Stimulated activated CD4-positive, alpha-beta T cell treated with anti-CD3 and anti-CD28 coated beads, Interleukin-4, amount 100 ng/mL, for 1 hour (primary cell): Measurements from ENCODE around the gene ASCC2.
A peak's percentile ranks its signal among the peaks of the same experiment; 100 is the strongest.
"Not testable (repeated sequence)": the region's sequence is repeated elsewhere in the genome, so short reads cannot be mapped to it uniquely, and the experiment has no call there.

Experiments
- DNase-seq: peaks from one replicate; pipeline ENCODE4 v3.0.0-alpha.2; 2020

The ASCC2 gene, protein sequence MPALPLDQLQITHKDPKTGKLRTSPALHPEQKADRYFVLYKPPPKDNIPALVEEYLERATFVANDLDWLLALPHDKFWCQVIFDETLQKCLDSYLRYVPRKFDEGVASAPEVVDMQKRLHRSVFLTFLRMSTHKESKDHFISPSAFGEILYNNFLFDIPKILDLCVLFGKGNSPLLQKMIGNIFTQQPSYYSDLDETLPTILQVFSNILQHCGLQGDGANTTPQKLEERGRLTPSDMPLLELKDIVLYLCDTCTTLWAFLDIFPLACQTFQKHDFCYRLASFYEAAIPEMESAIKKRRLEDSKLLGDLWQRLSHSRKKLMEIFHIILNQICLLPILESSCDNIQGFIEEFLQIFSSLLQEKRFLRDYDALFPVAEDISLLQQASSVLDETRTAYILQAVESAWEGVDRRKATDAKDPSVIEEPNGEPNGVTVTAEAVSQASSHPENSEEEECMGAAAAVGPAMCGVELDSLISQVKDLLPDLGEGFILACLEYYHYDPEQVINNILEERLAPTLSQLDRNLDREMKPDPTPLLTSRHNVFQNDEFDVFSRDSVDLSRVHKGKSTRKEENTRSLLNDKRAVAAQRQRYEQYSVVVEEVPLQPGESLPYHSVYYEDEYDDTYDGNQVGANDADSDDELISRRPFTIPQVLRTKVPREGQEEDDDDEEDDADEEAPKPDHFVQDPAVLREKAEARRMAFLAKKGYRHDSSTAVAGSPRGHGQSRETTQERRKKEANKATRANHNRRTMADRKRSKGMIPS

DNA sequence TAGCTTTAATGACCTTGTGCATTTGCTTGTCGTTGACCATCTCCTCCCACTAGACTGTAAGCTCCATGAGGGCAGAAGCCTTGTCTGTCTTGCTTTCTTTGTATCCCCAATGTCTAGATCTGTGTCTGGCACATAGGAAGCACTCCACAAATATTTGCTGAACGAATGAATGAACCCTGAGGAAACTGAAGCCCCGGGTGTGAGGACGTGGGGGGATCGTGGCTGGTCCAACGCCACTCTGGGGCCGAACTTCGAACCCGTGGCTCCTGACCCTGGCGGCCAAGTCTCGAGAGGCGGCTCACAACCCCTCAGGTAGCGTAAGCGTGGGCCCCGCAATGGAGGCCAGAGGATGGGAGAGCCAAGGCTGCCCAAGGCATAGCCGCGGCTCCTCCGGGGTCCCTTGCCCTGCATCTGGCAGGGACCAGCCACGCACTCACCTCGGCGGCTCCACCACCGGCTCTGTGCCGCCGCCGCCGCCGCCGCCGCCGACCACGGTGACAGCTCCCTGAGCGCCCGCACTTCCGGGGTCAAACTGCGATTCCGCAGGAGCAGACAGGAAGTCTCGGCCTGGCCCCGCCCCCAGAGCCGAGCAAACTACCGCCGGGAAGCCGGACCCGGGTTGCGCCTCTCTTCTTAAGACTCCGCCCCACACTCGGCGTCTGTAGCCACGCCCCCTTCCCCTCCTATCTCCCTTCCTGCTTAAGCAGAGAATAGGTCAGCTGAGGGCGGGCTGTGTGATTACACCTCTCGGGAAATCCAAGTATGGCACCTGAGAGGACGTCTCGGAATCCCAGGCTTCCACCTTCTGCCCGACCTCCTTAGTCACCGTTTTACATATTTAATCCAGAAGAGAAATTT lies at the start of gene ASCC2:
ASCC2 (minus strand) TSS at position 534 of the 858 bp plus-strand sequence. CDS start 5,949 bp downstream, outside the sequence.
- peak; percentile 99 for DNase-seq

DNA sequence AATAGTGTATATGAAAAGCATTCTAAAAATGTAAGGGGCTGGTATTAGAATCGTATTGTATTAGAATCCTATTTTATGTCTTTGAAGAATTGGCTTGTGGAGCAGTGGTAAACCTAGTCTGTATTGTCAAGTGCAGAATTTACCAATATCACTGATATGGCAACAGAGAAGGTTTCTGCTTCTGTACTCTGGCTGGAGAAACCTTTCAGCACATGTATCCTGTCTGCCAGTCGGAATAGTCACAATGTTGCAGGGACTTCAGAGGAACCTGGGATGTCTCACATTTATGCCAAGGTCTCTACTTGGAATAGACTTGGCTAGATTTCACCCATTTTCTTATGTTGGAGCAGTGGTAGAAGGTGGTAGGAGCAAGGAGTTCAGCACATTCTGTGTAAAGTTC lies 49.3 kb upstream of the ASCC2 start:
- DNase-seq = no peak

DNA sequence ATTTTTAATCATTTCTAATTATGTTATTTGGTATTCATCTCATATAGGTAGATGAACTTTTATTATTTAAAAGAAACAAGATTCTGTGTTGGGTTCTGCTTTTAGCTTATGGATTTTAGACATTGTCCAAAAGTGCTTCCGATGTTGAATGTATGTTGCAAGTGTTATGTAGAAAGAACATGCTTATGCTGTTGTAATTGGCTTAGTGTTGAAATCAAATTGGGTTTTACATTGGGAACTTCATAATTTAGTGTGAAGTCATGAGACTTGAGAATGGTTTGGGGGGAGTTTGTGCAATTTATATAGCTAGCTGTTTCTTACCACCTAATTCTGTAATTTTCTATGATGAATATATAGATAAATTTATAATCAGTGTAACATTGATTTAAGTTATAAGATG lies 48.5 kb upstream of the ASCC2 start:
- no peak for DNase-seq

DNA sequence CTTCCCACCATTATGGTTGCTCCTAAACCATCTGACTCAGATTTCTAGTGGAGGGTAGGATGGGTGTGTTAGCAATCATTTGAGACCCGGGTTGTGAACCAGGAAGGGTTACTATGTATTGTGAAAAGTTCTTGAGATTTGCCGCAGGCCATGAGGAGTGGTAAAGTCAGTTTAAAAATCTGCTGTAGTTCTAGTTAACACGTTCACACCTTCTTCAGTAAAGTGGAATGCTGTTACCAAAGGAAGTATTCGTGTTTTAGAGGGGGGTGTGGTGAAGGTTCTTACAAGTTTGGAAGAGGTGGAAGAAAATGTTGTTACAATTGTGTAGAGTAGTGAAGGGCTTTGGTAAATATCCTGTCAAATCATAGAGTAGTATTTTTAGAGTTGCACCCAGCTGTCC lies 47.5 kb upstream of the ASCC2 start:
- DNase-seq = no peak

DNA sequence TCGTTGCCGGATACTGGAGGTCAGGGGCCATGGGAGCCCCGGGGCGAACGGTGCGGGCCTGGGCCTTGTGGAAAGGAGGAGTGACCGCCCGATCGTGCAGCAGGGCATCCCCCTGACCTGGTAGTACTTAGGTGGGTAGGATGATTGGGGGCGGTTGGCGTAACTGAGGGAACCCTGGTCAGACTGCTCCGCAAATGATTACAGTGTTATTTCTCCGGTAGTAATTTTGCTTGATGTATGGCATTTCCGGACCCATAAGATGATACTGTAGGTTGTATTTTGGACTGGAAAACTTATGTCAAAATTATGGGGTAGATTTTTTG lies 45.7 kb upstream of the ASCC2 start:
- DNase-seq = no peak

DNA sequence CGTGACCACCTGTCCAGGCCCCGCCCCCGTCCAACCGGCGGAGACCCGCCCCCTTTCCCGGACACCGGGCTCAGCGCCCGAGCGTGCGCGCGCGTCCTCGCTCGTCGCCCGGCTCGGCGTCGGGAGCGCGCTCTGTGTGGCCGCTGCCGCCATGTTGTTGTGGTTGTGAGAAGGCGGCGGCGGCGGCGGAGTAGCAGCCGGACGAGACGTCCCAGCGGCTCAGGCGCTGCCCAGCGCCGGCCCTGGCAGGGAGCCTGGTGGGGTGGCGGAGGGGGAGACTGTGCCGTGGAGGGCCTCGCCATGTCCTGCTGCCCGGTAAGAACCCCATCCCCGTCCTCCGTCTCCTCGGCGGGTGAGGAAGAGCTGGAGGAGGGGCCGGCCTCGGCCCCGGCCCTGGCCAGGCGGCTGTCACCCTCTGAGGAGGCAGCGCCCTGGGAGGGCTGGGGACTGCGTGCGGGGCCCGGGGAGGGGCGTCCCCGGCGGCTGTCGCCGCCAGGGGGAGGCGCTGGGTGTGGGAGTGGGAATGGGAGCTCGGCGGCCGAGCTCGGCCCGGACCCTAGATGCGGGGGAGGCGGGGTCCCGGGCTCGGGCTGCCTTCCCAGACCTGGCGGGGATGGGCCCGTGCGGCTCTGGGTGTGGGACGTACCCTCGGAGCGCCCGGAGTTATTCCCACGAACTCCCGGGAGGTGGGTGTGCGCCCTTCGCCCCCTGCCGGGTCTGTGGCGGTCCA lies 45.1 kb upstream of the ASCC2 start, which contains the start of gene MTMR3:
MTMR3 (plus strand) TSS at position 130 of the 730 bp plus-strand sequence. CDS start 87,886 bp downstream, outside the sequence.
- DNase-seq = peak; percentile 94

DNA sequence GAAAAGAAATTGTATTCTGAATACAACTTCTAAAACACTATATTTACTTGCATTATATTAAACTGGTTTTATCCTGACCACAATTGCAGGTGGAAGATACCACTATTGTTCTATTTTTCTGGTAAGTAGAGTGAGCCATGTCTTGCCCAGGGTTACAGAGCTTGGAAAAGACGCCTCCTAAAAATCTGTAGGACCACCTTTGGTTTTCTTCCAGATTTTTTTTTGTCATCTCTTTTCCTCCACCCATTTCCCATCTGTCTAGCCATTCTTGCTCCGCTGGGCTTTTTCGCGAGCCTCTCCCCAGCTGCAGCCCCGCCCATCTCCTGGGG lies 44.6 kb upstream of the ASCC2 start:
- DNase-seq = no peak

DNA sequence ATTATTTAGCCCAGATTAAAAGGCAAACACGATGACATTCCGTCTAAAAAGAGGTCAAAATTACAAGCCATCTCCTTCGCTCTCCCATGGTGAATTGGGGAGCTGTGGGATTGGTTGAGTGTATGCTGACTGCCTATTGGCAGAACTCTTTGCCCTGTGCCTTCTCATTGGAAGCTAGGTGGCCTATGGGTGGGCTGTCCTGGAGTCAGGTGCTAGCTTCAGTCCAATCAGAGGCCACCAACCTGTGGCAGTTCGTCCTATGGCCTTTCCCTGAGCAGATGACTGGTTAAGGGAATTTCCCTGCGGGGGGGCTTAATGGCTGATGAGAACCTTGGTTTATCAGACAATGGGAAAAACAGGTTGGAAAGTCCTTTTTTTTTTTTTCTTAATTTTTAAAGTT lies 41.7 kb upstream of the ASCC2 start:
- peak; percentile 7 for DNase-seq

DNA sequence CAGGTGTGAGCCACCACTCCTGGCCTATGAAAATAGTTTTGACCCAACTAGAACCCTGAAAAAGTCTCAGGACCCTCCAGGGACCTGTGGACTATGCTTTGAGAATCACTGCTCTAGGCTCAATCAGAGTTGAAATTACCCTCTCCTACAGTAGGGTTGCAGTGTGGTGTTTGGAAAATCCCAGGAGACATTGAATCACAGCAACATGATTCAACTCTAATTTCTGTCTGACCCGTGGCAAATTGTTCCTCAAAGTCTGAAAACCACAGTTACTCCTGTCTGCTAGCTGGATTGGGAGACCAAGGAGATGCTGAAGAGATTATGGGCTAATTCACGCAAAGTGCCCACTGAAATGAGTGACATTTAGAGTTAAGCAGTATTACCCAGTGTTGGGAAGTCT lies 39.5 kb upstream of the ASCC2 start:
- DNase-seq = no peak

DNA sequence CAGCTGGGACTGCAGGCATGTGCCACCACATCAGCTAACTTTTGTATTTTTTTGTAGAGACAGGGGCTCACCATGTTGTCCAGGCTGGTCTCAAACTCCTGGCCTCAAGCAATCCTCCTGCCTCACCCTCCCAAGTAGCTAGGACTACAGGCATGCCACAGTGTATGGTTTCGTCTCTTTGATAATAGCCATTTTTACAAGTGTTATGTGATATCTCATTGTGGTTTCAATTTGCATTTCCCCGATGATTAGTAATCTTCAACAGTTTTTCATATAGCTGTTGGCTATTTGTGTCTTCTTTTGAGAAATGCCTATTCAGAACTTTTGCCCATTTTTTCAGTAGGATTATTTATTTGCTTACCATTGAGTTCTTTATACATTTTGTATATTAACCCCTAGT lies 35.9 kb upstream of the ASCC2 start:
- no peak for DNase-seq

DNA sequence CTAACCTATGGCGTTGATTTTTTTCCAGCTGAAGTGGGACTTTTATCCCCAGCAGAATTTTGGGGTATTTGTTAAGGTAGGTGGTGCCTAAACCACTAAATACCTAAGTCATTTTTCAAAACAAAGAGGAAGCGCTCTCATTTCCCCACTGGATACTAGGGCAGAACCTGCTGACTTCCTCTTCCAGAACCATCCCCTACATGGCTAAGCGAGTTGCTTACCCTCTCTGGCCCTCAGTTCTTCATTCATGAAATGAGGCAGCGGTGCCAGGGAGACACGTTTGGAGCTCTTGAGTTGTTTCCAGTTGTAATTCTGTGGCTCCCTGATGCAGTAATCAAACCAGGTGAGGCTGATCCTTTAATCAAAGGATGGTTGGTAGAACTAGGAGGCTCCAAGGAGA lies 34.9 kb upstream of the ASCC2 start:
- no peak for DNase-seq

DNA sequence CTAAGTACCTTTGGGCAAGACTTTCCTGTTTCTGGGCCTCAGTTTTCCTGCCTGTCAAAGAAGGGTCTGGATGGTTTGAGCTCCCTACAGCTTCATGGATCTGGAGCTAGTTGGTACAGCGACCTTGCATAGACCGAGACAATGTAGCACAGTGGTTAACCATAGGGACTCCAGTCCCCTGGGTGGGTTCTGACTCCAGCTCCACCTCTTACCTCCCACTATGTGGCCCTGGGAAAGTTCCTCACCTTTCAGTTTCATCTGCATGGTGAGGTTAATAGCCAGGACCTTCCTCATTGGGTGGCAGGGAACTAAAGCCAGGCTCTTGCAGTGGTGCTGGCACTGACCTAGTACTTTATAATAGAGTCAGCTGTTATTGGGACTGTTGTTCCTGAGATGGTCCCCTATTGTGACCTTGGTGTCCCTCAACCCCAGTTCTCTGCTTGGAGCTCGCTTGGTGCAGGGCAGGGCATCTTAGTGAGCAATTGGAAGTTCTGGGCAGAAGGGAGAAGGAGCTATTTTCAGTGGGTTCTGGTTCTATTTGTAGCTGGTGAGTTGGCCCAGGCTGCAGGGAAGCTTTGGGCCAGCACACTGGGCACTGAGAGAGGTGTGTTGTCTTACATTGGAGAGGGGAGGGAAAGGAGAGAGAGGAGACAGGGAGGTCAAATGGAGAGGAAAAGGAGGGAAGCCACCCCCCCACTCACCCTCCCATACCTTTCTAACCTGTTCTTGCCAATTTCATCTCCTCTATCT lies 34.2 kb upstream of the ASCC2 start:
- DNase-seq = no peak

DNA sequence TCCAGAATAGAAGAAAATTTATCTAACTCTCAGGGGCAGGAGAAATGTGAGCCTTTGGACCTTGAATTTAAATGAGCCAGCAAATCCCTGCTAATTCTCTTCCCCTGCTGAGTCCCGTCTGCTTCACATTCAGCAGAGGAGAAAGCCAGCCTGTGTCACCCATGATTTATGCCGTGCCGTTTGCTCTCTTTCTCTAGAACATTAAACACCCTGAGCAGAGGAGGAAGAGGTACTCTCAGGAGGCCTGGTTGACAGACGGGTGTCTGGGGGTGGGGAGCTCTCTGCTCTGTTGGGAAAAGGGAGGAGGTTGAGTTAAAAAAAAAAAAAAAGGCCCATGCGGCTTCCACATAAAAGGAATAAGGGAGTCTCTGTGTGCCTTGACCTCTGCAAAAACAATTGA lies 33.6 kb upstream of the ASCC2 start:
- DNase-seq = no peak

DNA sequence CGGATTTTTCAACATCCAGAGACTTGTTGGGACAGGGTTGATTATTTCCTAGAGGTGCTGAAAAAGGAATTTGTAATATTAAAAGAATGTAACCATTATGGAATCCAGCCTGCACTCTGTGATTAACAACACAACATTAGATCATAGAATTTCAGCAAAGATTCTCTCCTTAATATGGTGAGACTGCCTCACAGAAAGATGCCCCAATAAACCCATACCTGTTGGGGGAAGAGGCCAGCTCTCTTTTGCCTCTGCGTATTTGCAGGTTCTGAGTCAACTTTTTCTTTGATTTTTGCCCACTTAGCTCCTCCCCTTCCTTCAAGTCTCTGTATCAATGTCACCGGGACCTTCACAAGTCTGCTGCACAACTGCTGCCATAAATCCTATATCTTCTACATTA lies 32.5 kb upstream of the ASCC2 start:
- no peak for DNase-seq

DNA sequence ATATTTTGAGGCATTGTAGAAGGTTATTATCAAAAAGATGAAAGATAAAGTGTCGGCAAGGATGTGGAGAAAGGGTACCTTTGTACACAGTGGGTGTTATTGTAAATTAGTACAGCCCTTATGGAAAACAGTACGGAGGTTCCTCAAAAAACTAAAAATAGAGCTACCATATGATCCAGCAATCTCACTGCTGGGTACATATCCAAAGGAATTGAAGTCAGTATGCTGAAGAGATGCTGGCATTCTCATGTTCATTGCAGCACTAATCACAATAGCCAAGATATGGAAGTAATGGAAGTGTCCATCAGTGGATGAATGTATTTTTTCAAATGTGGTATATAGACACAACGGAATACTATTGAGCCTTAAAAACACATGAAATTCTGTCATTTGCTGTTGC lies 29.8 kb upstream of the ASCC2 start:
- DNase-seq = no peak

DNA sequence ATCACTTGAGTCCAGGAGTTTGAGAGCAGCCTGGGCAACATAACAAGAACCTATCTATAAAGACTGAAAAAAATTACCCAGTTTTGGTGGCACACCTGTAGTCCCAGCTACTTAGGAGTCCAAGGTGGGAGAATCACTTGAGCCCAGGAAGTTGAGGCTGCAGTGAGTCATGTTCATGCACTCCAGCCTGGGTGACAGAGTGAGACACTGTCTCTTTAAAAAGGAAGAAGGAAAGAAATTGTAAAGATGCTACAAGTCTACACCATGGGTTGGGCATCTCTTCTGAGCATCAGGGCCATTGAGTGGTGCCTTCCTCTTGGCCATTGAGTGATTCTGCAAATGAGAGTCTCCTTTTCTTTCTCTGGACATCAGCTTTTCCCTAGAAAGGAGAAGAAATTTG lies 29.2 kb upstream of the ASCC2 start:
- DNase-seq = no peak

DNA sequence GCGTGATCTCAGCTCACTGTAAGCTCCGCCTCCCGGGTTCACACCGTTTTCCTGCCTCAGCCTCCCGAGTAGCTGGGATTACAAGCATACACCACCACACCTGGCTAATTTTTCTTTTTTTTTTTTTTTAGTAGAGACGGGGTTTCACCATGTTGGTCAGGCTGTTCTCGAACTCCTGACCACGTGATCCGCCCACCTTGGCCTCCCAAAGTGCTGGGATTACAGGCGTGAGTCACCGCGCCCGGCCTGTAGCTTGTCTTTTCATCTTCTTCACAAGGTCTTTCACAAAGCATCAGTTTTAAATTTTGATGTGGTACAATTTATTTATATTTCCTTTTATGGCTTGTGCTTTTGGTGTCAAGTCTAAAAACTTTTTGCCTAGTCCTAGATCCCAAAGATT lies 27.5 kb upstream of the ASCC2 start:
- not testable (repeated sequence) for DNase-seq

DNA sequence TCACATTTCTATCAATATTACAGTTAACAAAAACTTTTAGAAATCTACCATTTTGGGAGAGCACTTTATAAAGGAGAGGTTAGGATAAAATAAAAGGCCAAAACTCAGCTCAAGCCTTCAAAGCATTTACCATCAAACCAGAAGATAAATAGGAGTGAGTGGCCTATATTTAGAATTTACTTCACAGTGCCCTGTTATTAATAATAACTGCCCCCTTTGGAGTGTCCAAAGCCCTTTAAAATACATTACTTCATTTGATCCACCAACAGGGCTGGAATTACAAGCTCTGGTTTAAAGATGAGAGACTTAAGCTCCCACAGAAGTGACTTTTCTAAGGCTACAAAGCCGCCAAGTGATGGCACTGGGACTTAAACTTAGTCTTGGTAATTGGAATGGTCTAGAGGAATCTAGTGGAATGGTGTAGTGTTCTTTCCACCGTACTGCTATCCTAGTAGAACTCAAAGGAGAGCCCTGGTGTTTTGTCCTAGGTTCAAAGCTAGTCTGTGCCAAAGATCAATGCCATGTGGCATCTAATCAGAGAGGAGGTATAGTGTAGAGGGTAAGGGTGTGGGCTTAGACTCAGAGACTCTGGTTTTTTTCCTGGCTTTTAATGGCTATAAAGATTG lies 23.7 kb upstream of the ASCC2 start:
- no peak for DNase-seq

DNA sequence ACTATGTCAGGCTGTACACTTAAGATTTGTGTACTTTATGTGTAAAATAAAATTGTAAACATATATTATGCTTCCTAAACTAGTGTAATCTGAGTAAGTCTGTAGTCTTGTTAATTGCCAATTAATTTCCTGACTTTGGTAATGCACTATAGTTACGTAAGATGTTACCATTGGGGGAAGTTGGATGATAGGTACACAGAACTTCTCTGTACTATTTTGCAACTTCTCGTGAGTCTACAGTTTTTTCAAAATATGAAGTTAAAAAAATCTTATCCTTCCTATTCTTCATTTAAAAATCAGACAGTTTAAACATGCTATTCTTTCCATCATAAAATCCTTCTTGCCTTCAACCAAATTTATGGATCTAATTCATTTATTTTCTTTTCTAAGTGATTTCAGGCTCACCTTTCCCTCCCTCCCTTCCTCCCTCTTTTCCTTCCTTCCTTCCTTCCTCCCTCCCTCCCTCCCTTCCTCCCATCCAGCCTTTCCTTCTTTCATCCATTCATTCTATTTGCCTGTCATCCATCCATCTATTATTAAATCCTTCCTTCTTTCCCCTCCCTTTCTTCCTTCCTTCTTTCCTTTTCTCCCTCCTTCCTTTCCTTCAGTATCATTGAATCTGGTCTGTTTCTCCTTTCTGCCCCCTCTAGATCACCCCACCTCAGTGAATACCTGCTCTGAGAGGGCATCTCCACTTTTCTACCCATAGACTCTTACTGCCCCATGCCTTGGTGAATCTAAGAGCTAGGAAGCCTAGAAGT lies 22.1 kb upstream of the ASCC2 start:
- DNase-seq = no peak

DNA sequence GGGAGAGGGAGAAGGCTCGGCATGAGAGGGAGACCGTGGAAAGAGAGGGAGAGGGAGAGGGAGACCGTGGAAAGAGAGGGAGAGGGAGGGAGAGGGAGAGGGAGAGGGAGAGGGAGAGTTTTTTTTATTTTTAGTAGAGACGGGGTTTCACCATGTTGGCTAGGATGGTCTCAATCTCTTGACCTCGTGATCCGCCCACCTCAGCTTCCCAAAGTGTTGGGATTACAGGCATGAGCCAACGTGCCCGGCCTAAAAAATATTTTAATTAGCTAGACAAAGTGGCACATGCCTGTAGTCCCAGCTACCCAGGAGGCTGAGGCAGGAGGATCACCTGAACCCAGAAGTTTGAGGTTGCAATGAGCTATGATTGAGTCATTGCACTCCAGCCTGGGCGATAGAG lies 21.0 kb upstream of the ASCC2 start:
- not testable (repeated sequence) for DNase-seq

DNA sequence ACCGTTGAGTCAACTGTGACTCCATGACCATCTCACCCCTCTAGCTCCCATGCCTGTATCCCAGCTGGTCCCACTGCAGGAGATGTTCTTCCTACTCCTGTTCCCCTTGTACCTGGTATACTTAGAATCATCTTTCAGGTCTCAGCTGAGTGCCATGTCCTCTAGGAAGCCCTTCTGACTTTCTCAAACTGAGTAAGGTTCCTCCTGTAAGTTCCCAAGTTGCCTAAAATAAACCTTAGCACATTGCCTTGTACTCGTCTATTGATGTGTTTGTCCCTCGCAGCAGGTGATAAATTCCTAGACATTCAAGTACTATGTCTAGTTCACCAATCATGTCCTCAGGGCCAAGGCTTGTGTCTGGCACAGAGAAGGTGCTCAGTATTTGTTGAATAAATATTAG lies 18.4 kb upstream of the ASCC2 start:
- no peak for DNase-seq
